Brain microvascular endothelial cell (primary cell): ENCODE measurements around the gene HOMER3.

Experiments used
- DNase-seq: peaks from one replicate; pipeline ENCODE4 v3.0.0-alpha.2; 2020
- H3K27ac ChIP-seq: fragments of 250-450 bp; sonication (Bioruptor Pico); 2 replicates; pipeline ENCODE4 v1.5.1; 2020; ENCODE audit warnings: mild to moderate bottlenecking, moderate library complexity
- H3K27me3 ChIP-seq: fragments of 250-450 bp; sonication (Bioruptor Pico); replicated peaks from 2 replicates; pipeline ENCODE4 v1.5.1; 2020; ENCODE audit warnings: mild to moderate bottlenecking
- H3K36me3 ChIP-seq: fragments of 250-450 bp; sonication (Bioruptor Pico); replicated peaks from 2 replicates; pipeline ENCODE4 v1.5.1; 2020; ENCODE audit warnings: mild to moderate bottlenecking
- H3K4me3 ChIP-seq: 2 replicates; pipeline ENCODE4 v1.5.1; 2011; ENCODE audit warnings: low read depth, mild to moderate bottlenecking, control low read depth, low read length, moderate library complexity
- in situ Hi-C: cut with HindIII; loops from 2 replicates; pipeline ENCODE4 v1.10.0; 2017; ENCODE audit warnings: low sequenced_read_pairs, low pct_ligation_motif_present
- TF ChIP-seq, protein P1 (sequence below): IDR thresholded peaks from 2 replicates; pipeline ENCODE4 v1.5.1; 2011; ENCODE audit warnings: low read depth, mild to moderate bottlenecking, moderate library complexity, low read length, control low read depth, inconsistent platforms; ENCODE audit errors: missing control alignments

Gene HOMER3

GRCh38 chr19:18899624-18900560 is 41.1 kb downstream of the HOMER3 start:
- TF ChIP-seq, protein P1, sequence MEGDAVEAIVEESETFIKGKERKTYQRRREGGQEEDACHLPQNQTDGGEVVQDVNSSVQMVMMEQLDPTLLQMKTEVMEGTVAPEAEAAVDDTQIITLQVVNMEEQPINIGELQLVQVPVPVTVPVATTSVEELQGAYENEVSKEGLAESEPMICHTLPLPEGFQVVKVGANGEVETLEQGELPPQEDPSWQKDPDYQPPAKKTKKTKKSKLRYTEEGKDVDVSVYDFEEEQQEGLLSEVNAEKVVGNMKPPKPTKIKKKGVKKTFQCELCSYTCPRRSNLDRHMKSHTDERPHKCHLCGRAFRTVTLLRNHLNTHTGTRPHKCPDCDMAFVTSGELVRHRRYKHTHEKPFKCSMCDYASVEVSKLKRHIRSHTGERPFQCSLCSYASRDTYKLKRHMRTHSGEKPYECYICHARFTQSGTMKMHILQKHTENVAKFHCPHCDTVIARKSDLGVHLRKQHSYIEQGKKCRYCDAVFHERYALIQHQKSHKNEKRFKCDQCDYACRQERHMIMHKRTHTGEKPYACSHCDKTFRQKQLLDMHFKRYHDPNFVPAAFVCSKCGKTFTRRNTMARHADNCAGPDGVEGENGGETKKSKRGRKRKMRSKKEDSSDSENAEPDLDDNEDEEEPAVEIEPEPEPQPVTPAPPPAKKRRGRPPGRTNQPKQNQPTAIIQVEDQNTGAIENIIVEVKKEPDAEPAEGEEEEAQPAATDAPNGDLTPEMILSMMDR: no peak
- no peak for DNase-seq
- peaks cover 46% of the 10 kb centered on the region for H3K36me3 ChIP-seq

GRCh38 chr19:18898607-18899408 is 42.2 kb downstream of the HOMER3 start:
- H3K4me3 ChIP-seq: no peak overlapping the region
- no peak overlapping the region for H3K27ac ChIP-seq

More at GRCh38 chr19:18899624-18900560, 41.1 kb downstream of the HOMER3 start:
- Histone ChIP-seq H3K27ac (no peak overlapping the region), H3K4me3 (no peak overlapping the region), H3K27me3 (peaks cover 2% of the 10 kb centered on the region)
- in situ Hi-C loops: no loop called here

DNA sequence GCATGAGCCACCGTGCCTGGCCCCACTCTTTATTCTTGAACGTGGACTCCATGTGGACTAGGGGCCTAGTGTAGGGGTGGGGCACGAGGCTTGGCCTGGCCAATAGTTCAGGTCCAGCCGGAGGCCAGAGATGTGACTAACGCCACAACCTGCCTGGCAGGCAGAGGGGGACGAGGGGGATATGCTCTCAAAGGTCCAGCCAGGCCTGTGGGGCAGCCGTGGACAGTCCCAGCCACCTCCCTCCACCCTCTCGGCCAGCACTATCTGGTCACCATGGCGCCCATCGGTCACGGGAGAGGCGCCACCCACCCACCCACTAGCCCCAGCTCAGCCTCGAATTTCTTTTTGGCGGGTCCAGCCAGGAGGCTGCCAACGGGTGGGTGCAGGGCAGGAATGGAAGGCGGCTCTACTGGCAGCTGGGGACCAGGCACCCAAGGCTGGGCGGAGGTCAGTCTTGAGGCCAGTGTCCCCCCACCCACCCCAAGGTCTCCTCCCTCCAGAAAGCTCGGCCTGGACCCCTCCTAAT is 42.9 kb downstream of the HOMER3 start:
- H3K36me3 ChIP-seq: peaks cover 30% of the 10 kb centered on the region
- peaks cover 13% of the 10 kb centered on the region for H3K27me3 ChIP-seq
- no peak overlapping the region for H3K4me3 ChIP-seq
- TF ChIP-seq, protein P1: no peak
- no peak for DNase-seq
- in situ Hi-C loops: no loop called here
- H3K27ac ChIP-seq: no peak overlapping the region

More at GRCh38 chr19:18898607-18899408, 42.2 kb downstream of the HOMER3 start:
- in situ Hi-C loops: no loop called here
- Histone ChIP-seq H3K36me3 (peaks cover 35% of the 10 kb centered on the region), H3K27me3 (peaks cover 12% of the 10 kb centered on the region)
- no peak for DNase-seq
- TF ChIP-seq, protein P1: no peak

DNA sequence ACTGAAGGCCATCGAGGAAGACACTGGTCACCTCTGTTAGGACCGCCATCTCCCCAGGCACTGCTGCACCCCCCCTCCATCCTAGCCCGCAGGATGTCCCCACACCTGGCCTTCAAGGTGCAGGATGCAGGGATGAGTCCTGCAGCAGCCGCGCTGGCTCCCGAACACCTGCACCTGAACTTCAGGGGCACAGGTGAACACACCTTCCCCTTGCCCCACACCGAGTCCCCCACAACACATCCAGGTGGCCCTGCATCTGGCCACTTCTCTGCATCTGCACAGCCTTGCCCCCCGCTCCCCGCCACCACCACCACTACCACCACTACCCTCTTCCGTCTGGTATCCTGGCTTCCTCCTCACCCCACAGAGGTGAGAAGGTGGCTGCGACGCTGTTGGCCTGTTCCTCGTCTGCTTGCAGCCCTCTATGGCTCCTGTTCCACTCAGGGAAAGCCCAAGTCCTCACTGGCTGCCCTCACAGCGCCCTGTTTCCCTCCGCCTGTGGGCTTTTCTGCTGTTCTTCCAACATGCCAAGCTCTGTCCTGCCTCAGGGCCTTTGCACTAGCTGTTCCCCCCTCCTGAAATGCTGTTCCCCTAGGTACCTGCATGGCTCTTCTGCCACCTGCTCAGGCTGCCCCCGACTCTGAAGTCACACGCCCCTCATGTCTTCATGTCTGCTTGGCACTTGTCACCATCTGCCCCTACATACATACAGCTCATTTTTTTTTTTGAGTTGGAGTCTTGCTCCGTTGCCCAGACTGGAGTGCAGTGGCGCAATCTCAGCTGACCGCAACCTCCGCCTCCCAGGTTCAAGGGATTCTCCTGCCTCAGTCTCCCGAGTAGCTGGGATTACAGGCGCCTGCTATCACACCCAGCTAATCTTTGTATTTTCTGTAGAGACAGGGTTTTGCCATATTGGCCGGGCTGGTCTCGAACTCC is 43.7 kb downstream of the HOMER3 start:
- in situ Hi-C loops: no loop called here
- H3K4me3 ChIP-seq: no peak overlapping the region
- peaks cover 25% of the 10 kb centered on the region for H3K36me3 ChIP-seq
- peaks cover 13% of the 10 kb centered on the region for H3K27me3 ChIP-seq
- DNase-seq: no peak
- TF ChIP-seq, protein P1: no peak
- H3K27ac ChIP-seq: no peak overlapping the region

GRCh38 chr19:18896421-18896841 is 44.6 kb downstream of the HOMER3 start:
- in situ Hi-C loops: no loop called here
- TF ChIP-seq, protein P1: peak; percentile 19
- H3K36me3 ChIP-seq: peaks cover 22% of the 10 kb centered on the region

More at GRCh38 chr19:18896421-18896841, 44.6 kb downstream of the HOMER3 start:
- DNase-seq: no peak
- Histone ChIP-seq H3K4me3 (no peak overlapping the region), H3K27me3 (peaks cover 13% of the 10 kb centered on the region), H3K27ac (no peak overlapping the region)
